ENCODE results near the gene DRAM1. TPM values are rescaled to one million over a fixed set of nuclear protein-coding genes. Genes with fewer than 3 reads are reported as not detected.

DRAM1 gene
- total and polyA plus RNA-seq, 3 donors from 2014 or later: 4.4 to 13.1 (median 4.5) TPM

- no peak overlapping the region for H3K27ac ChIP-seq
Observed at GRCh38 chr12:101892794-101893193, 15.4 kb downstream of the DRAM1 start.

GRCh38 chr12:101901777-101902176 lies 24.4 kb downstream of the DRAM1 start:
- intact Hi-C loops (cut with DNase I; ENCODE audit: low total_unique reads): no loop called here
- TF ChIP-seq CTCF (IDR thresholded peaks at IDR 0.05): no peak
- TF ChIP-seq POLR2A (IDR thresholded peaks at IDR 0.05): no peak
- Histone ChIP-seq H3K4me3 (no peak overlapping the region), H3K27me3 (no peaks in the 10 kb centered on the region), H3K27ac (no peak overlapping the region), H3K4me1 (no peaks in the 10 kb centered on the region), H3K9me3 (no peaks in the 10 kb centered on the region), H3K36me3 (ENCODE audit: low read depth, missing control alignments) (no peaks in the 10 kb centered on the region)
- no peak for DNase-seq
- 81 to 94% methylated on average over 3 of the region's 3 CpGs for WGBS, 2 donors

More at GRCh38 chr12:101892794-101893193, 15.4 kb downstream of the DRAM1 start:
- intact Hi-C loops (cut with DNase I; ENCODE audit: low total_unique reads): no loop called here
- Histone ChIP-seq H3K9me3 (no peaks in the 10 kb centered on the region), H3K27me3 (no peaks in the 10 kb centered on the region), H3K4me3 (no peak overlapping the region), H3K36me3 (ENCODE audit: low read depth, missing control alignments) (no peaks in the 10 kb centered on the region), H3K4me1 (no peaks in the 10 kb centered on the region)
- no peak for TF ChIP-seq CTCF (IDR thresholded peaks at IDR 0.05)
- TF ChIP-seq POLR2A (IDR thresholded peaks at IDR 0.05): no peak
- DNase-seq: no peak

- Histone ChIP-seq H3K27me3 (no peaks in the 10 kb centered on the region), H3K4me1 (no peaks in the 10 kb centered on the region), H3K4me3 (no peak overlapping the region), H3K27ac (no peak overlapping the region), H3K9me3 (no peaks in the 10 kb centered on the region), H3K36me3 (ENCODE audit: low read depth, missing control alignments) (no peaks in the 10 kb centered on the region)
- 81 to 98% methylated on average over 8 of the region's 8 CpGs for WGBS, 2 donors
- intact Hi-C loops (cut with DNase I; ENCODE audit: low total_unique reads): no loop called here
- no peak for TF ChIP-seq POLR2A (IDR thresholded peaks at IDR 0.05)
- TF ChIP-seq CTCF (IDR thresholded peaks at IDR 0.05): no peak
- no peak for DNase-seq
Observed at GRCh38 chr12:101902641-101903040, 25.3 kb downstream of the DRAM1 start.

- TF ChIP-seq POLR2A (IDR thresholded peaks at IDR 0.05) (no peak), CTCF (IDR thresholded peaks at IDR 0.05) (no peak)
- intact Hi-C loops (cut with DNase I; ENCODE audit: low total_unique reads): no loop called here
- 69 to 76% methylated on average over 2 of the region's 2 CpGs for WGBS, 2 donors
- H3K27ac ChIP-seq: no peak overlapping the region
- H3K36me3 ChIP-seq (ENCODE audit: low read depth, missing control alignments): no peaks in the 10 kb centered on the region
- H3K9me3 ChIP-seq: no peaks in the 10 kb centered on the region
- DNase-seq: no peak
- no peaks in the 10 kb centered on the region for H3K27me3 ChIP-seq
- H3K4me3 ChIP-seq: no peak overlapping the region
- no peaks in the 10 kb centered on the region for H3K4me1 ChIP-seq
Observed at GRCh38 chr12:101906226-101906625, 28.8 kb downstream of the DRAM1 start.

GRCh38 chr12:101908395-101908794 lies 31.0 kb downstream of the DRAM1 start:
- Histone ChIP-seq H3K36me3 (ENCODE audit: low read depth, missing control alignments) (no peaks in the 10 kb centered on the region), H3K27me3 (no peaks in the 10 kb centered on the region), H3K27ac (no peak overlapping the region), H3K9me3 (no peaks in the 10 kb centered on the region), H3K4me3 (no peak overlapping the region), H3K4me1 (no peaks in the 10 kb centered on the region)
- no peak for DNase-seq
- TF ChIP-seq POLR2A (IDR thresholded peaks at IDR 0.05) (no peak), CTCF (IDR thresholded peaks at IDR 0.05) (no peak)
- 92 to 100% methylated on average over 3 of the region's 3 CpGs for WGBS, 2 donors
- intact Hi-C loops (cut with DNase I; ENCODE audit: low total_unique reads): no loop called here
